Peyer's patch (tissue), 4 donors: ENCODE measurements around the gene TTC16.

Experiments
- POLR2A ChIP-seq, 2 donors: fragments of 450-650 bp; IDR thresholded peaks; one replicate each; pipeline ENCODE4 v1.5.1; 2017; ENCODE audit warnings: antibody characterized with exemption in 2 of 2, mild to moderate bottlenecking in 2 of 2, moderate library complexity in 2 of 2
- TF ChIP-seq, protein P1 (sequence below), 6 experiments: fragments of 450-650 bp in 4 of 6; fragments of 200-600 bp in 2 of 6; sonication (generic) in 1 of 6; IDR thresholded peaks; one replicate each; pipeline ENCODE4 v1.5.1; 2017 to 2019; ENCODE audit warnings: antibody characterized with exemption in 6 of 6, mild to moderate bottlenecking in 3 of 6, moderate library complexity in 1 of 6

DNA sequence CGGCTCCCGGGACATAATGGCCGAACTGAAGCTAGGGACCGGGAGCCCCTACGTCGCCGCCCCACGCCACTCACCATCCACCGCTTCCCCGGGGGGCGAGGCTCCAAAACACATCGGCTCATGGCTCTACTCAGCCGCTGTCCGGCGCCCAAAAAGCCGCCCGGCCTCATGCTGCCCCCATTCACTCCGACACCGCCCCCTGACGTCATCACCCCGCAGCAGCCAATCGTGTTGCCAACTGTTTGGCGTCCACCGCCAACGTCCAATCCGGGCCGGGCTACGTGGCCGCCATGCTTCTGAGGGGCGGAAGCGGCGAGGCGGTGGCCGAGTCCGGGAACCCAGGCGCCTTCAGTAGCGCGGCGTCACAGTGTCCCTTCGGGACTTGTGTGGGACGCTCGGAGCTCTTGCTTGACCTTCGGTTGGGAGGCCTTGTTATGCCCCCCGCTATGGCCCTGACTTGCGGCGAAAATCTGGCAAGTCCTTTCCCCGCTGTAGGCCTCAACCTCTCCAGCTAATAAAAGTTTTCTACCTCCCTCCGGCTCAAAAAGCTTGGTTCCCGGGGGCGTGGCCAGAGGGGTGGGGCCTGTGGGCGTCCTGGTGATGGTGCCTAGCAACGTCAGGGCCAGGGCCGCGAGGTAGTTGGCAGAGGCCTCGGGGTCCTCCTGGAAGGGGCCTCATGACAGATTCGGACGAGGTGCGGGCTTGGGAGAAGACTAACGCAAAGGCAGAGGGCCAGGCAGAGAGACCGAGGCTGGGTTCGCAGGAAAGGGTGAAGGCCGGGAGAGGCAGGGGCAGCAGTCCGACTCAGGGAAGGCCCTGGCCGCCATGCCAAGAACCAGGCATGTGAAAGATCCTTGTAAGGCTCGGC lies at the start of gene TTC16, which contains the start of gene PTRH1:
- TF ChIP-seq, protein P1, sequence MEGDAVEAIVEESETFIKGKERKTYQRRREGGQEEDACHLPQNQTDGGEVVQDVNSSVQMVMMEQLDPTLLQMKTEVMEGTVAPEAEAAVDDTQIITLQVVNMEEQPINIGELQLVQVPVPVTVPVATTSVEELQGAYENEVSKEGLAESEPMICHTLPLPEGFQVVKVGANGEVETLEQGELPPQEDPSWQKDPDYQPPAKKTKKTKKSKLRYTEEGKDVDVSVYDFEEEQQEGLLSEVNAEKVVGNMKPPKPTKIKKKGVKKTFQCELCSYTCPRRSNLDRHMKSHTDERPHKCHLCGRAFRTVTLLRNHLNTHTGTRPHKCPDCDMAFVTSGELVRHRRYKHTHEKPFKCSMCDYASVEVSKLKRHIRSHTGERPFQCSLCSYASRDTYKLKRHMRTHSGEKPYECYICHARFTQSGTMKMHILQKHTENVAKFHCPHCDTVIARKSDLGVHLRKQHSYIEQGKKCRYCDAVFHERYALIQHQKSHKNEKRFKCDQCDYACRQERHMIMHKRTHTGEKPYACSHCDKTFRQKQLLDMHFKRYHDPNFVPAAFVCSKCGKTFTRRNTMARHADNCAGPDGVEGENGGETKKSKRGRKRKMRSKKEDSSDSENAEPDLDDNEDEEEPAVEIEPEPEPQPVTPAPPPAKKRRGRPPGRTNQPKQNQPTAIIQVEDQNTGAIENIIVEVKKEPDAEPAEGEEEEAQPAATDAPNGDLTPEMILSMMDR (IDR thresholded peaks at IDR 0.05) = no peak
- TF ChIP-seq POLR2A (IDR thresholded peaks at IDR 0.05) = peak in 1 of 2 donors; percentile 18
